Esophagus (tissue), 2 donors: ENCODE measurements around the gene YARS1. TPM values are rescaled to one million over a fixed set of nuclear protein-coding genes. Genes with fewer than 3 reads are reported as not detected.

Experiments used
- H3K27ac ChIP-seq, 2 donors: one replicate each; pipeline ENCODE4 v1.5.1; 2013; ENCODE audit warnings: low read depth in 2 of 2, mild to moderate bottlenecking in 2 of 2, inconsistent platforms in 1 of 2, low read length in 1 of 2, moderate library complexity in 1 of 2
- H3K27me3 ChIP-seq, 2 donors: one replicate each; pipeline ENCODE4 v1.6.1; 2013; ENCODE audit warnings: low read length in 2 of 2, control low read depth in 1 of 2, mild to moderate bottlenecking in 1 of 2; ENCODE audit not compliant: insufficient read depth in 2 of 2, control insufficient read depth in 1 of 2
- H3K36me3 ChIP-seq, 2 donors: one replicate each; pipeline ENCODE4 v1.6.1; 2013; ENCODE audit warnings: low read length in 1 of 2; ENCODE audit not compliant: control insufficient read depth in 2 of 2, insufficient read depth in 2 of 2
- H3K4me1 ChIP-seq, 2 donors: one replicate each; pipeline ENCODE4 v1.6.1; 2013; ENCODE audit warnings: low read length in 1 of 2; ENCODE audit not compliant: control insufficient read depth in 2 of 2, insufficient read depth in 2 of 2
- H3K4me3 ChIP-seq, 2 donors: one replicate each; pipeline ENCODE4 v1.5.1; 2013; ENCODE audit warnings: low read length in 2 of 2, mild to moderate bottlenecking in 2 of 2, low read depth in 1 of 2, moderate library complexity in 1 of 2
- H3K9me3 ChIP-seq, 2 donors: one replicate each; pipeline ENCODE4 v1.6.1; 2013; ENCODE audit warnings: mild to moderate bottlenecking in 2 of 2, low read depth in 1 of 2, low read length in 1 of 2, moderate library complexity in 1 of 2; ENCODE audit not compliant: control insufficient read depth in 2 of 2, insufficient read depth in 1 of 2
- whole genome bisulfite sequencing, 2 donors: extraction: QIAGEN DNeasy Blood & Tissue Kit; methylation state at CpG; one replicate each; pipeline ENCODE4 v1.1.7; 2013; 5-methylcytosine and 5-hydroxymethylcytosine counted together
- polyA plus RNA-seq, 2 donors: library from polyadenylated mRNA; stranded (reverse); fragments of 200-250 nt; gene quantifications; one replicate each; pipeline ENCODE4 v1.2.3, GENCODE V29; 2013
- donor health status: healthy with polysubstance abuse.
- donor health status: Bipolar disorder and iron deficiency.

Gene YARS1
- polyA plus RNA-seq, 2 donors = 33.2 to 52.2 TPM

- Histone ChIP-seq H3K36me3 (peaks cover 8 to 28% of the 10 kb centered on the region in 2 donors), H3K9me3 (no peaks in the 10 kb centered on the region), H3K4me1 (peaks cover 11 to 23% of the 10 kb centered on the region in 2 donors), H3K27ac (peak overlapping the region in 1 of 2 donors; percentile 29), H3K4me3 (no peak overlapping the region), H3K27me3 (no peaks in the 10 kb centered on the region)
- 45 to 52% methylated on average over 8 of the region's 8 CpGs for WGBS, 2 donors
Observed at GRCh38 chr1:32767156-32767555, 50.0 kb downstream of the YARS1 start.

GRCh38 chr1:32766328-32766972 is 50.7 kb downstream of the YARS1 start:
- Histone ChIP-seq H3K27ac (peak overlapping the region; percentile 15 to 45), H3K4me3 (no peak overlapping the region), H3K4me1 (peaks cover 11 to 23% of the 10 kb centered on the region in 2 donors), H3K27me3 (no peaks in the 10 kb centered on the region), H3K9me3 (no peaks in the 10 kb centered on the region), H3K36me3 (peaks cover 8 to 23% of the 10 kb centered on the region in 2 donors)
- 52 to 58% methylated on average over 7 of the region's 7 CpGs for WGBS, 2 donors

GRCh38 chr1:32765570-32766327 is 51.4 kb downstream of the YARS1 start:
- H3K4me1 ChIP-seq = peaks cover 11 to 30% of the 10 kb centered on the region in 2 donors
- no peak overlapping the region for H3K4me3 ChIP-seq
- H3K27me3 ChIP-seq = no peaks in the 10 kb centered on the region
- H3K27ac ChIP-seq = peak overlapping the region in 1 of 2 donors; percentile 20
- 61 to 64% methylated on average over 27 of the region's 27 CpGs for WGBS, 2 donors
- peaks cover 8 to 19% of the 10 kb centered on the region in 2 donors for H3K36me3 ChIP-seq
- H3K9me3 ChIP-seq = no peaks in the 10 kb centered on the region

GRCh38 chr1:32764826-32765569 is 52.2 kb downstream of the YARS1 start:
- Histone ChIP-seq H3K36me3 (peaks cover 5 to 13% of the 10 kb centered on the region in 2 donors), H3K27me3 (no peaks in the 10 kb centered on the region), H3K9me3 (no peaks in the 10 kb centered on the region), H3K27ac (peak overlapping the region in 1 of 2 donors; percentile 14), H3K4me3 (no peak overlapping the region), H3K4me1 (peaks cover 11 to 32% of the 10 kb centered on the region in 2 donors)
- WGBS, 2 donors = 52 to 59% methylated on average over 7 of the region's 7 CpGs

GRCh38 chr1:32763221-32763620 is 53.9 kb downstream of the YARS1 start:
- Histone ChIP-seq H3K4me3 (no peak overlapping the region), H3K36me3 (peaks cover 5 to 9% of the 10 kb centered on the region in 2 donors), H3K4me1 (peaks cover 11 to 36% of the 10 kb centered on the region in 2 donors), H3K27me3 (no peaks in the 10 kb centered on the region), H3K27ac (peak overlapping the region; percentile 71 to 75), H3K9me3 (no peaks in the 10 kb centered on the region)
- 60 to 74% methylated on average over 5 of the region's 5 CpGs for WGBS, 2 donors

- no peak overlapping the region for H3K4me3 ChIP-seq
- no peaks in the 10 kb centered on the region for H3K9me3 ChIP-seq
- peak overlapping the region; percentile 97 to 100 for H3K27ac ChIP-seq
- peaks cover 0 to 4% of the 10 kb centered on the region in 2 donors for H3K36me3 ChIP-seq
- H3K27me3 ChIP-seq = no peaks in the 10 kb centered on the region
- H3K4me1 ChIP-seq = peaks cover 11 to 35% of the 10 kb centered on the region in 2 donors
- 19 to 24% methylated on average over 2 of the region's 2 CpGs for WGBS, 2 donors
Observed at GRCh38 chr1:32761936-32762335, 55.2 kb downstream of the YARS1 start.

GRCh38 chr1:32761253-32761877 is 55.8 kb downstream of the YARS1 start:
- Histone ChIP-seq H3K4me1 (peaks cover 6 to 33% of the 10 kb centered on the region in 2 donors), H3K27ac (peak overlapping the region; percentile 97 to 100)
- 21 to 26% methylated on average over 10 of the region's 10 CpGs for WGBS, 2 donors

GRCh38 chr1:32759997-32760623 is 57.0 kb downstream of the YARS1 start:
- WGBS, 2 donors = 47 to 54% methylated on average over 12 to 14 of the region's 14 CpGs
- Histone ChIP-seq H3K36me3 (peaks cover 0 to 4% of the 10 kb centered on the region in 2 donors), H3K27me3 (no peaks in the 10 kb centered on the region), H3K4me1 (peaks cover 0 to 30% of the 10 kb centered on the region in 2 donors), H3K9me3 (no peaks in the 10 kb centered on the region), H3K27ac (peak overlapping the region; percentile 97 to 100), H3K4me3 (no peak overlapping the region)

More at GRCh38 chr1:32761253-32761877, 55.8 kb downstream of the YARS1 start:
- Histone ChIP-seq H3K27me3 (no peaks in the 10 kb centered on the region), H3K36me3 (peaks cover 0 to 4% of the 10 kb centered on the region in 2 donors), H3K9me3 (no peaks in the 10 kb centered on the region), H3K4me3 (no peak overlapping the region)
